ENCODE results near the gene C2orf42.

- TF ChIP-seq CTCF (IDR thresholded peaks at IDR 0.05) (no peak), GABPB1 (CRISPR knock-in tag; IDR thresholded peaks at IDR 0.05) (no peak), ATF3 (CRISPR knock-in tag; conservative IDR thresholded peaks at IDR 0.05) (no peak), RELA (CRISPR knock-in tag; IDR thresholded peaks at IDR 0.05; ENCODE audit: borderline replicate concordance) (no peak), ZBTB21 (CRISPR knock-in tag; IDR thresholded peaks at IDR 0.05; ENCODE audit: borderline replicate concordance) (no peak), ESRRA (CRISPR knock-in tag; IDR thresholded peaks at IDR 0.05; ENCODE audit: borderline replicate concordance) (no peak), MAX (CRISPR knock-in tag; IDR thresholded peaks at IDR 0.05) (no peak), EMX1 (CRISPR knock-in tag; IDR thresholded peaks at IDR 0.05) (no peak)
Measured at GRCh38 chr2:70123829-70124116, 67.0 kb downstream of the C2orf42 start.
